H1 (cell line): Measurements from ENCODE around the gene TBX4. TPM values are rescaled to one million over a fixed set of nuclear protein-coding genes. Genes with fewer than 3 reads are reported as not detected.

Experiments
- CTCF ChIA-PET: fragments of 300-600 bp; sonication (Branson Sonifier 250); formaldehyde crosslinking; loops from one replicate; lab custom pipeline; 2021; ENCODE audit not compliant: partially characterized antibody; lab: Charles Lee
- POLR2A ChIA-PET: fragments of 300-600 bp; sonication (Branson Sonifier 250); formaldehyde crosslinking; loops from one replicate; lab custom pipeline; 2021; ENCODE audit warnings: inconsistent platforms; ENCODE audit not compliant: partially characterized antibody; lab: Charles Lee
- DNase-seq, 2 experiments: peaks; one replicate each; pipeline versions ENCODE4 v3.0.0 to v3.0.0-alpha.2; 2010 to 2022; ENCODE audit warnings: low spot score in 2 of 2, low read depth in 1 of 2, mixed read lengths in 1 of 2
- FAIRE-seq: peaks from 2 replicates; lab custom pipeline; 2011; peaks lifted over from hg19 to GRCh38; lab: Jason Lieb, UNC
- H2AFZ ChIP-seq: 2 replicates; pipeline ENCODE4 v1.8.1; 2012; ENCODE audit warnings: low read length, inconsistent platforms
- H2AK5ac ChIP-seq: 2 replicates; pipeline ENCODE4 v1.6.1; 2013; ENCODE audit warnings: low read depth, low read length
- H2BK120ac ChIP-seq: replicated peaks from 2 replicates; pipeline ENCODE3; 2013; ENCODE audit warnings: low read depth, low read length, inconsistent platforms
- H2BK12ac ChIP-seq: 2 replicates; pipeline ENCODE4 v1.6.1; 2013; ENCODE audit warnings: low read depth, low read length
- H2BK15ac ChIP-seq: 2 replicates; pipeline ENCODE4 v1.6.1; 2013; ENCODE audit warnings: low read length
- H2BK20ac ChIP-seq: 2 replicates; pipeline ENCODE4 v1.6.1; 2013; ENCODE audit warnings: low read length
- H2BK5ac ChIP-seq: 2 replicates; pipeline ENCODE4 v1.6.1; 2013; ENCODE audit warnings: low read depth, low read length
- H3K14ac ChIP-seq: 2 replicates; pipeline ENCODE4 v1.6.1; 2013; ENCODE audit warnings: inconsistent platforms; ENCODE audit not compliant: insufficient read length
- H3K18ac ChIP-seq: 2 replicates; pipeline ENCODE4 v1.6.1; 2013; ENCODE audit warnings: low read length; ENCODE audit errors: extremely low read depth
- H3K23ac ChIP-seq: 2 replicates; pipeline ENCODE4 v1.6.1; 2013; ENCODE audit warnings: inconsistent platforms; ENCODE audit not compliant: insufficient read length
- H3K23me2 ChIP-seq: 2 replicates; pipeline ENCODE4 v1.6.1; 2013; ENCODE audit warnings: low read depth, low read length
- H3K27ac ChIP-seq: 2 replicates; pipeline ENCODE4 v1.6.1; 2011; ENCODE audit warnings: low read depth, low read length, inconsistent platforms
- H3K27me3 ChIP-seq, 4 experiments: replicated peaks in 1 of 4; 1 replicate in 1 of 4; 2 replicates in 3 of 4; pipeline versions ENCODE4 v1.6.1 to v1.8.1; 2011 to 2013; ENCODE audit warnings: low read length in 3 of 4, mild to moderate bottlenecking in 3 of 4, inconsistent platforms in 2 of 4, mixed read lengths in 2 of 4, moderate library complexity in 1 of 4; ENCODE audit not compliant: control insufficient read depth in 3 of 4, insufficient read depth in 3 of 4; ENCODE audit errors: extremely low read depth in 1 of 4
- H3K36me3 ChIP-seq, 4 experiments: 2 replicates each; pipeline versions ENCODE4 v1.6.1 to v1.8.1; 2011 to 2013; ENCODE audit warnings: mild to moderate bottlenecking in 4 of 4, low read length in 3 of 4, moderate library complexity in 2 of 4, control low read depth in 1 of 4, inconsistent platforms in 1 of 4; ENCODE audit not compliant: insufficient read depth in 4 of 4, control insufficient read depth in 2 of 4
- H3K4ac ChIP-seq: replicated peaks from 2 replicates; pipeline ENCODE3; 2013; ENCODE audit warnings: low read length, low read depth, mixed read lengths, inconsistent platforms; ENCODE audit not compliant: insufficient read length
- H3K4me1 ChIP-seq, 4 experiments: replicated peaks in 1 of 4; 1 replicate in 1 of 4; 2 replicates in 3 of 4; pipeline versions ENCODE4 v1.6.1 to v1.8.1; 2011 to 2013; ENCODE audit warnings: low read length in 3 of 4, inconsistent platforms in 2 of 4, mixed read lengths in 1 of 4; ENCODE audit not compliant: insufficient read depth in 4 of 4, control insufficient read depth in 3 of 4
- H3K4me2 ChIP-seq, 2 experiments: 2 replicates each; pipeline versions ENCODE4 v1.6.1 to v1.8.1; 2011 to 2013; ENCODE audit warnings: low read depth in 2 of 2, low read length in 2 of 2, control low read depth in 1 of 2, inconsistent platforms in 1 of 2, mild to moderate bottlenecking in 1 of 2; ENCODE audit not compliant: insufficient read depth in 1 of 2
- H3K4me3 ChIP-seq, 4 experiments: fragments of 200-600, 300-600 bp in 1 of 4; sonication (generic), shearing (Covaris generic), sonication (Bioruptor Twin) in 1 of 4; 2 replicates each; pipeline versions ENCODE4 v1.5.1 to v1.8.1; 2011 to 2016; ENCODE audit warnings: low read length in 4 of 4, low read depth in 3 of 4, control low read depth in 2 of 4, inconsistent platforms in 2 of 4, mild to moderate bottlenecking in 2 of 4, mixed read lengths in 1 of 4, moderate library complexity in 1 of 4; ENCODE audit not compliant: insufficient read depth in 2 of 4; ENCODE audit errors: extremely low read depth in 1 of 4
- H3K56ac ChIP-seq: replicated peaks from 2 replicates; pipeline ENCODE3; 2013; ENCODE audit warnings: low read depth, mild to moderate bottlenecking, mixed read lengths, low read length, inconsistent platforms; ENCODE audit not compliant: insufficient read length
- H3K79me1 ChIP-seq: 2 replicates; pipeline ENCODE4 v1.6.1; 2013; ENCODE audit warnings: low read depth, low read length, control low read depth
- H3K79me2 ChIP-seq, 2 experiments: 2 replicates each; pipeline versions ENCODE4 v1.6.1 to v1.8.1; 2012 to 2013; ENCODE audit warnings: low read length in 2 of 2, mild to moderate bottlenecking in 2 of 2, inconsistent platforms in 1 of 2; ENCODE audit not compliant: insufficient read depth in 2 of 2, control insufficient read depth in 1 of 2
- H3K9ac ChIP-seq, 4 experiments: replicated peaks in 1 of 4; 1 replicate in 1 of 4; 2 replicates in 3 of 4; pipeline versions ENCODE4 v1.6.1 to v1.8.1; 2011 to 2013; ENCODE audit warnings: low read depth in 3 of 4, low read length in 3 of 4, control low read depth in 2 of 4, mild to moderate bottlenecking in 2 of 4, moderate library complexity in 2 of 4, inconsistent platforms in 1 of 4; ENCODE audit errors: extremely low read depth in 1 of 4
- H3K9me3 ChIP-seq, 2 experiments: 2 replicates each; pipeline versions ENCODE4 v1.6.1 to v1.8.1; 2012 to 2013; ENCODE audit warnings: mild to moderate bottlenecking in 2 of 2, moderate library complexity in 2 of 2, control low read depth in 1 of 2, inconsistent platforms in 1 of 2, low read depth in 1 of 2, low read length in 1 of 2, mixed read lengths in 1 of 2; ENCODE audit not compliant: insufficient read depth in 2 of 2
- H4K20me1 ChIP-seq, 2 experiments: replicated peaks in 1 of 2; 2 replicates each; pipeline versions ENCODE3 to v1.8.1; 2011 to 2013; ENCODE audit warnings: inconsistent platforms in 2 of 2, low read length in 2 of 2, mild to moderate bottlenecking in 1 of 2; ENCODE audit not compliant: insufficient read depth in 2 of 2, control insufficient read depth in 1 of 2
- H4K5ac ChIP-seq: 2 replicates; pipeline ENCODE4 v1.6.1; 2013; ENCODE audit warnings: low read length, low read depth, mixed read lengths, inconsistent platforms; ENCODE audit not compliant: insufficient read length
- H4K8ac ChIP-seq: 2 replicates; pipeline ENCODE4 v1.8.0; 2013; ENCODE audit warnings: mild to moderate bottlenecking, moderate library complexity, low read length, inconsistent platforms; ENCODE audit not compliant: insufficient read depth; ENCODE audit errors: extremely low read depth
- H4K91ac ChIP-seq: replicated peaks from 2 replicates; pipeline ENCODE3; 2013; ENCODE audit warnings: low read length, mixed read lengths, inconsistent platforms; ENCODE audit not compliant: insufficient read length
- BCL11A ChIP-seq, 2 experiments: IDR thresholded peaks; one replicate each; pipeline ENCODE4 v1.6.1; 2011; ENCODE audit warnings: low read depth in 2 of 2, low read length in 2 of 2, mild to moderate bottlenecking in 2 of 2
- CTBP2 ChIP-seq: IDR thresholded peaks from 2 replicates; pipeline ENCODE4 v1.7.0; 2011; ENCODE audit warnings: borderline replicate concordance, mild to moderate bottlenecking, moderate library complexity, mixed read lengths, low read length; ENCODE audit not compliant: insufficient read depth, insufficient read length
- CTCF ChIP-seq, 3 experiments: IDR thresholded peaks; 1 replicate in 2 of 3; 2 replicates in 1 of 3; pipeline versions ENCODE4 v1.5.1 to v1.6.1; 2011; ENCODE audit warnings: low read length in 3 of 3, mild to moderate bottlenecking in 3 of 3, inconsistent platforms in 2 of 3, low read depth in 1 of 3, moderate library complexity in 1 of 3; ENCODE audit not compliant: insufficient read depth in 1 of 3; ENCODE audit errors: control extremely low read depth in 1 of 3
- GTF2F1 ChIP-seq: IDR thresholded peaks from 2 replicates; pipeline ENCODE4 v1.6.1; 2012; ENCODE audit warnings: low read depth, low read length, improper control_type of control experiment, borderline replicate concordance
- HDAC6 ChIP-seq: IDR thresholded peaks from one replicate; pipeline ENCODE4 v1.7.1; 2012; ENCODE audit warnings: low read depth, mild to moderate bottlenecking, inconsistent platforms, low read length, moderate library complexity
- KDM5A ChIP-seq: fragments of 200-600 bp; IDR thresholded peaks from 2 replicates; pipeline ENCODE4 v1.7.1; 2012; ENCODE audit warnings: mild to moderate bottlenecking, low read length, inconsistent platforms, mixed read lengths
- POLR2AphosphoS5 ChIP-seq: IDR thresholded peaks from 2 replicates; pipeline ENCODE4 v1.6.1; 2011; ENCODE audit warnings: low read depth, low read length
- RNF2 ChIP-seq: fragments of 200-900, 300-1000 bp; sonication (generic); IDR thresholded peaks from 2 replicates; pipeline ENCODE4 v1.7.1; 2016; ENCODE audit warnings: borderline replicate concordance, low read depth, mild to moderate bottlenecking, antibody characterized with exemption, low read length; ENCODE audit not compliant: poor library complexity, severe bottlenecking; ENCODE audit errors: missing control alignments
- SIX5 ChIP-seq: IDR thresholded peaks from 2 replicates; pipeline ENCODE4 v1.6.1; 2011; ENCODE audit warnings: mild to moderate bottlenecking, low read depth, low read length
- WGBS, 2 experiments: shearing (Covaris generic) in 1 of 2; methylation state at CpG; one replicate each; pipeline versions ENCODE4 v1.1.6 to v1.1.7; 2013 to 2015; ENCODE audit warnings: low lambda C conversion rate in 2 of 2, mixed read lengths in 2 of 2, inconsistent platforms in 1 of 2, low coverage in 1 of 2, missing lambda C conversion rate in 1 of 2; ENCODE audit not compliant: insufficient replicate concordance in 2 of 2, insufficient coverage in 1 of 2, insufficient read length in 1 of 2; ENCODE audit errors: extremely low coverage in 1 of 2, missing lambda C conversion rate in 1 of 2; 5-methylcytosine and 5-hydroxymethylcytosine counted together
- polyA plus RNA-seq, 7 experiments: library from polyadenylated mRNA; depleted of rRNA in 3 of 7; stranded (reverse) in 5 of 7; unstranded in 2 of 7; fragments of >200 nt in 5 of 7; fragments of 200-250 nt in 2 of 7; gene quantifications; 1 replicate in 5 of 7; 2 replicates in 1 of 7; 4 replicates in 1 of 7; pipeline versions ENCODE4 v1.2.1 to v1.2.3, GENCODE V29; 2011 to 2013; ENCODE audit warnings: missing spikeins in 2 of 7, mixed read lengths in 2 of 7
- total RNA-seq: library from RNA; stranded (reverse); fragmentation: NEBNext Ultra II Directional; extraction: Animal tissue kit (Norgen Biotek cat#: 25700); gene quantifications from 2 replicates; pipeline ENCODE4 v1.2.1, GENCODE V29; 2021
- TF ChIP-seq, protein P1 (sequence below): IDR thresholded peaks from 2 replicates; pipeline ENCODE4 v1.6.1; 2011; ENCODE audit warnings: low read length, improper control_type of control experiment

TBX4 gene
- total and polyA plus RNA-seq, 2 of the 8 experiments (the other 6 are each of a cell fraction or from before 2014, with no cell fraction given): 0.02 TPM; not detected in 1

- H2AK5ac ChIP-seq: no peak overlapping the region
- H3K14ac ChIP-seq: no peak overlapping the region
- no peak overlapping the region for H3K18ac ChIP-seq
- WGBS, 2 experiments: 90% methylated on average over 5 of the region's 5 CpGs; no CpG with 5 or more reads in 1 of the 2 experiments
- H2BK20ac ChIP-seq: no peak overlapping the region
- H4K91ac ChIP-seq: no peak overlapping the region
- no peaks in the 10 kb centered on the region for H3K9me3 ChIP-seq
- H3K27ac ChIP-seq: no peak overlapping the region
- H2AFZ ChIP-seq: no peak overlapping the region
- H3K4me3 ChIP-seq: no peak overlapping the region
- CTCF ChIA-PET: no interaction called here
- DNase-seq (no peak), FAIRE-seq (no peak)
- no peak overlapping the region for H2BK12ac ChIP-seq
- H3K23me2 ChIP-seq: no peaks in the 10 kb centered on the region; the same call in 1 of the 2 replicates
- no peak overlapping the region for H3K4me2 ChIP-seq
- H3K79me1 ChIP-seq: no peaks in the 10 kb centered on the region
- no peak overlapping the region for H4K5ac ChIP-seq
- no peaks in the 10 kb centered on the region for H3K27me3 ChIP-seq
- no peak overlapping the region for H3K23ac ChIP-seq
- H3K56ac ChIP-seq: no peak overlapping the region
- H4K8ac ChIP-seq: no peak overlapping the region
- H3K79me2 ChIP-seq: no peaks in the 10 kb centered on the region
- POLR2A ChIA-PET: no interaction called here
- no peak overlapping the region for H2BK120ac ChIP-seq
- no peak overlapping the region for H2BK5ac ChIP-seq
- H3K4ac ChIP-seq: no peak overlapping the region
- no peak overlapping the region for H2BK15ac ChIP-seq
- H4K20me1 ChIP-seq: no peaks in the 10 kb centered on the region
- peaks cover 0 to 3% (median 0%) of the 10 kb centered on the region in 4 experiments; a peak in 1 of 7 replicates for H3K4me1 ChIP-seq
- H3K9ac ChIP-seq: no peak overlapping the region
- no peaks in the 10 kb centered on the region for H3K36me3 ChIP-seq
- no peak for TF ChIP-seq KDM5A
- TF ChIP-seq HDAC6: no peak
- no peak for TF ChIP-seq GTF2F1
- TF ChIP-seq POLR2AphosphoS5: no peak
- no peak for TF ChIP-seq CTBP2
- no peak for TF ChIP-seq SIX5
- no peak for TF ChIP-seq RNF2
- TF ChIP-seq, protein P1, sequence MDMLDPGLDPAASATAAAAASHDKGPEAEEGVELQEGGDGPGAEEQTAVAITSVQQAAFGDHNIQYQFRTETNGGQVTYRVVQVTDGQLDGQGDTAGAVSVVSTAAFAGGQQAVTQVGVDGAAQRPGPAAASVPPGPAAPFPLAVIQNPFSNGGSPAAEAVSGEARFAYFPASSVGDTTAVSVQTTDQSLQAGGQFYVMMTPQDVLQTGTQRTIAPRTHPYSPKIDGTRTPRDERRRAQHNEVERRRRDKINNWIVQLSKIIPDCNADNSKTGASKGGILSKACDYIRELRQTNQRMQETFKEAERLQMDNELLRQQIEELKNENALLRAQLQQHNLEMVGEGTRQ: no peak
- TF ChIP-seq BCL11A (IDR thresholded peaks at IDR 0.05; ENCODE audit: low read depth in 2 of 2, low read length in 2 of 2): no peak
- TF ChIP-seq CTCF (IDR thresholded peaks at IDR 0.05; ENCODE audit: control extremely low read depth in 1 of 3, insufficient read depth in 1 of 3, low read depth in 1 of 3, low read length in 3 of 3): no peak
Observed at GRCh38 chr17:61502292-61502691, 50.1 kb downstream of the TBX4 start.
